Upper lobe of right lung (tissue), 1 donor: ENCODE data around the gene MTAP. TPM values are rescaled to one million over a fixed set of nuclear protein-coding genes. Genes with fewer than 3 reads are reported as not detected.

Source experiments
- ATAC-seq: fragments of 200-7000 bp; cut with Tn5 transposase; one replicate; pipeline ENCODE4 v1.9.1; 2020; ENCODE audit warnings: mild to moderate bottlenecking, moderate library complexity
- DNase-seq: peaks from one replicate; pipeline ENCODE4 v3.0.0-alpha.2; 2020
- H3K27ac ChIP-seq: fragments of 200-600 bp; one replicate; pipeline ENCODE4 v1.8.0; 2022
- H3K27me3 ChIP-seq: fragments of 200-600 bp; one replicate; pipeline ENCODE4 v1.8.0; 2022; ENCODE audit warnings: mild to moderate bottlenecking
- H3K36me3 ChIP-seq: fragments of 200-600 bp; one replicate; pipeline ENCODE4 v1.8.0; 2022
- H3K4me1 ChIP-seq: fragments of 200-600 bp; one replicate; pipeline ENCODE4 v1.8.0; 2022
- H3K4me3 ChIP-seq: fragments of 200-600 bp; one replicate; pipeline ENCODE4 v1.8.0; 2022; ENCODE audit warnings: mild to moderate bottlenecking
- H3K9me3 ChIP-seq: fragments of 200-600 bp; one replicate; pipeline ENCODE4 v1.8.0; 2022
- CTCF ChIP-seq: fragments of 200-600 bp; IDR thresholded peaks from one replicate; pipeline ENCODE4 v1.8.0; 2022; ENCODE audit warnings: antibody characterized with exemption
- intact Hi-C: fragments of 100-400 bp; cut with DNase I; formaldehyde crosslinking; loops from one replicate; pipeline ENCODE4 v1.11.0; 2022
- total RNA-seq: library from RNA; stranded (reverse); fragmentation: NEBNext Ultra II Directional; extraction: Animal tissue kit (Norgen Biotek cat#: 25700); gene quantifications from one replicate; pipeline ENCODE4 v1.2.1, GENCODE V29; 2021
- donor health status: DM: no; HTN: yes; CAD: no; lungs with severe emphysema.

The MTAP gene
- total RNA-seq, 1 donor from 2014 or later: 40.6 TPM

DNA sequence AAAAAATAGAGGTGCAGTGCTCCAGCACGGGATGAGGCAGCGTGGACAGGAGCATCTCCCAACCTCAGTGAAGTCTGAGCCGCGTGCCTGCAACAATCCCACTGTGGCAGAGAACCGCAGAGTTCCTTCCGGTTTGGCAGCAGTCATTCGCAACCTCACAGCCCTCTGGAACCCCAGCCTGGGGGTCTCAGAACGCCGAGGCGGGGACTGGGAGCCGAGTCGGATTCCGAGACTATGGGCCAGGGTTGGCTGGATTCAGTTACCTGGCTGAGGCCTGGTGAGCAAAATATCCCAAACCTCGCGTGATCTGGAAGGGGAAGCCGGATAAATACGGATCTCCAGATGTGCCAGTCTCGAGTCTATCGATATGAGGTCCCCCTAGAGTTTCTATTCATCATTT is 164.7 kb downstream of the MTAP start:
- ATAC-seq (no peak), DNase-seq (no peak)
- peaks cover 12% of the 10 kb centered on the region for H3K4me1 ChIP-seq
- no peak overlapping the region for H3K4me3 ChIP-seq
- peaks cover 99% of the 10 kb centered on the region for H3K27me3 ChIP-seq
- intact Hi-C loops: no loop called here
- no peak overlapping the region for H3K27ac ChIP-seq
- no peak for TF ChIP-seq CTCF
- H3K9me3 ChIP-seq: no peaks in the 10 kb centered on the region
- no peaks in the 10 kb centered on the region for H3K36me3 ChIP-seq

GRCh38 chr9:21967702-21968101 is 165.3 kb downstream of the MTAP start:
- no peak for ATAC-seq
- peaks cover 99% of the 10 kb centered on the region for H3K27me3 ChIP-seq

DNA sequence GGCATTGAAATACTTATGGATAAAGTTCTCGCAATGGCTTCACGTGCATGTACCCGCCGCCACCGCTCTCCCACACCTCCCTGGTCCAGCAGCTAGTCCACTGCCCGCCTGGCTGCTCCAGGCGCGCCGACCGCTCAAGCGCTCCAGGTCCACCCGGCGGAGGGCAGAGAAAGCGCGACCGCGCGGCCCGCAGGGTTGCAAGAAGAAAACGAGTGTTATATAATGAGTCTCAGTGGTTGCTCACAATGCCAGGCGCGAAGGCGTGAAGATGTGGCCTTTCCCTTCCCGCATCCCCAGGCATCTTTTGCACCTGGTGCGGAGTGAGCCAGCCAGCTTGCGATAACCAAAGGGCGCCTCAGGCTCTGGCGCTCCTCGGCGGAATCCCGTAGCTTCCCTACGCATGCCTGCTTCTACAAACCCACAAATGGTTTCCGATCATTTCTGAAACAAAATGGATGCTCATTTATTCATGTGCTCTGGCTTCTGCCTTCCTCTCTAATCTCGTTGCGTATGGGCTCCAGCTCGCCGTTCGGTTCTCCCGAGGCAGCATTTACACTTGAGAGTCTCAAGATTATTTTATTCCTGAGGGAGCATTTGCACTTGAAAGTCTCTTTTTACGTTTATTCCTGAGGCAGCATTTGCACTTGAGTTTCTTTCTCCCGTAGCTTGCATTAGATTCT is 166.0 kb downstream of the MTAP start:
- intact Hi-C loops: no loop called here
- Histone ChIP-seq H3K4me3 (no peak overlapping the region), H3K27me3 (peaks cover 99% of the 10 kb centered on the region), H3K36me3 (no peaks in the 10 kb centered on the region), H3K9me3 (no peaks in the 10 kb centered on the region), H3K27ac (no peak overlapping the region), H3K4me1 (peaks cover 12% of the 10 kb centered on the region)
- ATAC-seq (no peak), DNase-seq (no peak)
- TF ChIP-seq CTCF: no peak

More at GRCh38 chr9:21967702-21968101, 165.3 kb downstream of the MTAP start:
- no peak for DNase-seq
- Histone ChIP-seq H3K4me1 (peaks cover 12% of the 10 kb centered on the region), H3K4me3 (no peak overlapping the region), H3K36me3 (no peaks in the 10 kb centered on the region), H3K27ac (no peak overlapping the region), H3K9me3 (no peaks in the 10 kb centered on the region)
- intact Hi-C loops: no loop called here
- no peak for TF ChIP-seq CTCF

DNA sequence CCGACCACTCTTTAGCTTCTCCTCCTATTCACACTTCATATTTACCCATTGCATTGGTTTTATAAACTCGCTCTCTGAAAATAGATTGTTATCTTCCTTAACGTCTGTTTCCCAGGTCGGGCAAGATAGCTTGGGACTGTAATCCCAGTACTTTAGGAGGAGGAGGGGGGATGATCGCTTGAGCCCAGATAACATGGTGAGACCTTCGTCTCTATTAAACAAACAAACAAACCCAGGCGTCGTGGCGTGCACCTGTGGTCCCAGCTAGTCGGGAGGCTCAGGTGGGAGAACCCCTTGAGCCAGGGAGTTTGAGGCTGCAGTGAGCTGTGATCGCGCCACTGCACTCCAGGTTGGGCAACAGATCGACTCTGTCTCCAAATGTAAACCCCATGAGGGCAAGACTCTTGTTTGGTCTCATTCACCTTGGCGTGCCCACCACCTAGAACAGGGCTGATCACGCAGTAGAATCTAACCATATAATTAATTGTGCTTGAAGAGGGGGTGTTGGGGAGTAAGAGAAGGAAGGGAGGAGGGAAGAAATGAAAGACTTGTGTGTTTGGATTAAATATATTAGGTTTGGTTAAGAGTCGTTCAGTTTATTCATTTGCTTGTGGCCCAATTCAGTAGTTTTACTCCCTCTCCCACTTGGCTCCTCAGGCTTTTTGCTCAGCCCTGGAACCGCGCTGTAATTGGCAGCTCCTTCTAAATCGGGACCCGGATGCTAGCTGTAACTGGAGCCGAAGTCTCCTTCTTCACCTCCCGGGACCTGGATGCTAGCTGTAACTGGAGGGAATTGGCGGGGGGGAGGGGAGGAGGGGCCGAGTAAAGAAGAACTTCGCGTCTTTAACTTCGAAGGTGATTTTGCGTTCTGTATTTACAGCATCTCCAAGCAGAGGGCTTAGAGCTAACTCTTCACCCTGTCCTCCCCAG is 166.8 kb downstream of the MTAP start:
- intact Hi-C loops: no loop called here
- peaks cover 100% of the 10 kb centered on the region for H3K27me3 ChIP-seq
- H3K4me3 ChIP-seq: no peak overlapping the region
- no peak for TF ChIP-seq CTCF
- no peak for ATAC-seq
- no peaks in the 10 kb centered on the region for H3K36me3 ChIP-seq
- peaks cover 14% of the 10 kb centered on the region for H3K4me1 ChIP-seq
- DNase-seq: no peak
- no peak overlapping the region for H3K27ac ChIP-seq
- no peaks in the 10 kb centered on the region for H3K9me3 ChIP-seq

GRCh38 chr9:21969951-21970799 is 167.7 kb downstream of the MTAP start:
- ATAC-seq (no peak), DNase-seq (no peak)
- Histone ChIP-seq H3K9me3 (no peaks in the 10 kb centered on the region), H3K4me3 (no peak overlapping the region), H3K27ac (no peak overlapping the region), H3K4me1 (peaks cover 17% of the 10 kb centered on the region), H3K36me3 (no peaks in the 10 kb centered on the region), H3K27me3 (peaks cover 99% of the 10 kb centered on the region)
- intact Hi-C loops: no loop called here
- no peak for TF ChIP-seq CTCF
